Measurements from ENCODE around the gene SLC2A11. TPM values are rescaled to one million over a fixed set of nuclear protein-coding genes. Genes with fewer than 3 reads are reported as not detected.

The SLC2A11 gene
- total and polyA plus RNA-seq, 2 donors (not counting 1 experiment from before 2014, with no cell fraction given), result 3.9 to 14.9 TPM

- TF ChIP-seq CTCF (conservative IDR thresholded peaks at IDR 0.05 in 1 of 2, IDR thresholded peaks at IDR 0.05 in 1 of 2; ENCODE audit: low read depth in 1 of 2, low read length in 2 of 2) (no peak), EZH2 (IDR thresholded peaks at IDR 0.05; ENCODE audit: low read length, missing control alignments) (no peak)
- H3K4me1 ChIP-seq (ENCODE audit: control insufficient read depth, extremely low read depth, insufficient read depth, low read length), result peaks cover 9% of the 10 kb centered on the region
- H3K36me3 ChIP-seq (ENCODE audit: control insufficient read depth, insufficient read depth, low read length), result no peaks in the 10 kb centered on the region
- no peak for DNase-seq (ENCODE audit: low read depth in 2 of 2)
- no peak overlapping the region for H3K4me2 ChIP-seq (ENCODE audit: extremely low read depth, insufficient read depth, low read length)
- H3K9ac ChIP-seq (ENCODE audit: insufficient read depth, low read length), result no peak overlapping the region
- no peak overlapping the region for H2AFZ ChIP-seq (ENCODE audit: low read length)
- no peak overlapping the region for H3K4me3 ChIP-seq (replicated peaks in 1 of 4; ENCODE audit: control extremely low read depth in 1 of 4, insufficient read depth in 1 of 4, low read depth in 3 of 4, low read length in 4 of 4)
- H3K27me3 ChIP-seq (ENCODE audit: control insufficient read depth, insufficient read depth, low read length), result no peaks in the 10 kb centered on the region
- no peaks in the 10 kb centered on the region for H4K20me1 ChIP-seq (ENCODE audit: control insufficient read depth, extremely low read depth, insufficient read depth, low read length)
- H3K9me3 ChIP-seq (ENCODE audit: control insufficient read depth, insufficient read depth, low read depth, low read length), result no peaks in the 10 kb centered on the region
- H3K27ac ChIP-seq (ENCODE audit: insufficient read depth, low read length), result no peak overlapping the region
- H3K79me2 ChIP-seq (ENCODE audit: control insufficient read depth, insufficient read depth, low read length), result no peaks in the 10 kb centered on the region
These were observed 31.9 kb downstream of the SLC2A11 start for GRCh38 chr22:23889620-23890019.

- Histone ChIP-seq H3K36me3 (ENCODE audit: control insufficient read depth, insufficient read depth, low read length) (peaks cover 7% of the 10 kb centered on the region), H3K9me3 (ENCODE audit: control insufficient read depth, insufficient read depth, low read depth, low read length) (no peaks in the 10 kb centered on the region), H3K27me3 (ENCODE audit: control insufficient read depth, insufficient read depth, low read length) (no peaks in the 10 kb centered on the region), H3K4me3 (replicated peaks in 1 of 4; ENCODE audit: control extremely low read depth in 1 of 4, insufficient read depth in 1 of 4, low read depth in 3 of 4, low read length in 4 of 4) (no peak overlapping the region), H3K79me2 (ENCODE audit: control insufficient read depth, insufficient read depth, low read length) (peaks cover 18% of the 10 kb centered on the region), H3K4me1 (ENCODE audit: control insufficient read depth, extremely low read depth, insufficient read depth, low read length) (peaks cover 14% of the 10 kb centered on the region), H3K9ac (ENCODE audit: insufficient read depth, low read length) (no peak overlapping the region), H3K4me2 (ENCODE audit: extremely low read depth, insufficient read depth, low read length) (no peak overlapping the region), H2AFZ (ENCODE audit: low read length) (no peak overlapping the region), H3K27ac (ENCODE audit: insufficient read depth, low read length) (no peak overlapping the region), H4K20me1 (ENCODE audit: control insufficient read depth, extremely low read depth, insufficient read depth, low read length) (no peaks in the 10 kb centered on the region)
- TF ChIP-seq EZH2 (IDR thresholded peaks at IDR 0.05; ENCODE audit: low read length, missing control alignments) (no peak), CTCF (conservative IDR thresholded peaks at IDR 0.05 in 1 of 2, IDR thresholded peaks at IDR 0.05 in 1 of 2; ENCODE audit: low read depth in 1 of 2, low read length in 2 of 2) (no peak)
- no peak for DNase-seq (ENCODE audit: low read depth in 2 of 2)
These were observed 34.1 kb downstream of the SLC2A11 start for GRCh38 chr22:23891726-23892125.

GRCh38 chr22:23892130-23892529, 34.5 kb downstream of the SLC2A11 start:
- H3K4me2 ChIP-seq (ENCODE audit: extremely low read depth, insufficient read depth, low read length), result no peak overlapping the region
- TF ChIP-seq CTCF (conservative IDR thresholded peaks at IDR 0.05 in 1 of 2, IDR thresholded peaks at IDR 0.05 in 1 of 2; ENCODE audit: low read depth in 1 of 2, low read length in 2 of 2) (no peak), EZH2 (IDR thresholded peaks at IDR 0.05; ENCODE audit: low read length, missing control alignments) (no peak)
- H3K4me1 ChIP-seq (ENCODE audit: control insufficient read depth, extremely low read depth, insufficient read depth, low read length), result peaks cover 14% of the 10 kb centered on the region
- no peak overlapping the region for H3K9ac ChIP-seq (ENCODE audit: insufficient read depth, low read length)
- H3K9me3 ChIP-seq (ENCODE audit: control insufficient read depth, insufficient read depth, low read depth, low read length), result no peaks in the 10 kb centered on the region
- peaks cover 10% of the 10 kb centered on the region for H3K36me3 ChIP-seq (ENCODE audit: control insufficient read depth, insufficient read depth, low read length)
- H4K20me1 ChIP-seq (ENCODE audit: control insufficient read depth, extremely low read depth, insufficient read depth, low read length), result no peaks in the 10 kb centered on the region
- peaks cover 18% of the 10 kb centered on the region for H3K79me2 ChIP-seq (ENCODE audit: control insufficient read depth, insufficient read depth, low read length)
- H3K27me3 ChIP-seq (ENCODE audit: control insufficient read depth, insufficient read depth, low read length), result no peaks in the 10 kb centered on the region
- H3K4me3 ChIP-seq (replicated peaks in 1 of 4; ENCODE audit: control extremely low read depth in 1 of 4, insufficient read depth in 1 of 4, low read depth in 3 of 4, low read length in 4 of 4), result no peak overlapping the region
- no peak overlapping the region for H3K27ac ChIP-seq (ENCODE audit: insufficient read depth, low read length)
- no peak overlapping the region for H2AFZ ChIP-seq (ENCODE audit: low read length)
- no peak for DNase-seq (ENCODE audit: low read depth in 2 of 2)
